Smooth muscle cell (in vitro differentiated cells): ENCODE results near the gene FADS3. TPM values are rescaled to one million over a fixed set of nuclear protein-coding genes. Genes with fewer than 3 reads are reported as not detected.

Experiments
- DNase-seq: peaks from one replicate; lab custom pipeline; 2025; ENCODE audit not compliant: unreplicated experiment; lab: John Stamatoyannopoulos, UW
- H2AFZ ChIP-seq: fragments of 200-600 bp; sonication (generic); 2 replicates; pipeline ENCODE4 v1.6.0; 2016; ENCODE audit warnings: antibody characterized with exemption, low read depth, mild to moderate bottlenecking
- H3F3A ChIP-seq: fragments of 200-600 bp; sonication (generic); 2 replicates; pipeline ENCODE4 v1.6.0; 2017; ENCODE audit warnings: antibody characterized with exemption, low read depth
- H3K27ac ChIP-seq: fragments of 200-600 bp; sonication (generic); 2 replicates; pipeline ENCODE4 v1.5.1; 2016; ENCODE audit warnings: low read depth, mild to moderate bottlenecking
- H3K27me3 ChIP-seq: fragments of 200-600 bp; sonication (generic); 2 replicates; pipeline ENCODE4 v1.6.1; 2016; ENCODE audit warnings: low read depth, mild to moderate bottlenecking
- H3K36me3 ChIP-seq: fragments of 200-600 bp; sonication (generic); 2 replicates; pipeline ENCODE4 v1.5.1; 2016; ENCODE audit warnings: low read depth
- H3K4me1 ChIP-seq: fragments of 200-600 bp; sonication (generic); 2 replicates; pipeline ENCODE4 v1.5.1; 2016; ENCODE audit warnings: low read depth
- H3K4me2 ChIP-seq: fragments of 200-600 bp; sonication (generic); 2 replicates; pipeline ENCODE4 v1.6.0; 2016; ENCODE audit warnings: mild to moderate bottlenecking
- H3K4me3 ChIP-seq: fragments of 200-600 bp; sonication (generic); 2 replicates; pipeline ENCODE4 v1.5.1; 2016; ENCODE audit warnings: mild to moderate bottlenecking
- H3K79me2 ChIP-seq: fragments of 200-600 bp; sonication (generic); 2 replicates; pipeline ENCODE4 v1.6.0; 2016; ENCODE audit warnings: low read depth, mild to moderate bottlenecking
- H3K9ac ChIP-seq: fragments of 200-600 bp; sonication (generic); 2 replicates; pipeline ENCODE4 v1.6.0; 2016; ENCODE audit warnings: low read depth
- H3K9me3 ChIP-seq: fragments of 200-600 bp; sonication (generic); replicated peaks from 2 replicates; pipeline ENCODE4 v1.5.1; 2016; ENCODE audit warnings: low read depth
- H4K20me1 ChIP-seq: fragments of 200-600 bp; sonication (generic); 2 replicates; pipeline ENCODE4 v1.6.0; 2016; ENCODE audit warnings: low read depth
- WGBS: methylation state at CpG from one replicate; pipeline ENCODE4 v1.1.7; 2016; ENCODE audit warnings: low lambda C conversion rate; 5-methylcytosine and 5-hydroxymethylcytosine counted together
- polyA plus RNA-seq: library from polyadenylated mRNA; unstranded; fragments of >200 nt; fragmentation: Nextera tagmentation; extraction: Ambion mirVana; gene quantifications from 2 replicates; pipeline ENCODE4 v1.2.1, GENCODE V29; 2016
- total RNA-seq: library from RNA; depleted of rRNA; stranded (reverse); fragments of >200 nt; gene quantifications from 2 replicates; pipeline ENCODE4 v1.2.3, GENCODE V29; 2014
- TF ChIP-seq, protein P1 (sequence below): fragments of 200-600 bp; sonication (generic); IDR thresholded peaks from 2 replicates; pipeline ENCODE4 v1.5.1; 2017; ENCODE audit warnings: borderline replicate concordance, mild to moderate bottlenecking, antibody characterized with exemption; ENCODE audit not compliant: insufficient read depth, poor library complexity, severe bottlenecking

The FADS3 gene
- total and polyA plus RNA-seq, 2 experiments from 2014 or later = 8.9 to 13.8 TPM

DNA sequence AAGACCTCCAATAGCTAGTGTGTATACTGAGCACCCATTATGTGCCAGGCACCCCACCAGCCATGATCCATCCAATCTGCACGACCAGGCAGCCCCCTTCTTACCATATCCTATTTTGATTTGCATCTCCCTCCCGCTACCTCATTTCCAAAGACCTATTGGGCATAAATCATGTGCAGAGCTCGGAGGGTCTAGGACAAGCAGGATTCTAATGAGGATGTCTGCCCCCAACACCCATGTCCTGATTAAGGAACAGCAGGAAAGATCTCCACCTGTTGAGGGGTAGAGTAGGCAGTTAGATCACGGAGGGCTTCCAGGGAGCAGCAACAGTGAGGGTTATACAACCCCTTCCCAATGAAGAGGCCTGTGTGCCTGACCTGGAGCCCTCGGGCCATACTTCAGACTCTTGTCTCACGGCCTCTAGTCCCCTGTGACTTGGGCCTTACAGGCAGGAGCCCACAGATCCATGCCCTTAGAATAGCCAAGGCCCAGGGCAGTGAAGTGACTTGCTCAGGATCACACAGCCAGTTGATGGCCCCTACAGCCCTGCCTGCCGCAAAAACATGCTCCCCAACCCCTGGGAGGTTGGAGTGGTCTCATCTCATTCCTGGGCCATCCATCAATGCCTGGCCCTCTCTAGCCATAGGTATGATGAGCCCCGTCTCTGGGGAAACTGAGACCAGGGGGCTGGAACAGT lies 22.5 kb upstream of the FADS3 start:
- 84% methylated on average over 8 of the region's 8 CpGs for WGBS
- H3K27ac ChIP-seq = no peak overlapping the region
- TF ChIP-seq, protein P1, sequence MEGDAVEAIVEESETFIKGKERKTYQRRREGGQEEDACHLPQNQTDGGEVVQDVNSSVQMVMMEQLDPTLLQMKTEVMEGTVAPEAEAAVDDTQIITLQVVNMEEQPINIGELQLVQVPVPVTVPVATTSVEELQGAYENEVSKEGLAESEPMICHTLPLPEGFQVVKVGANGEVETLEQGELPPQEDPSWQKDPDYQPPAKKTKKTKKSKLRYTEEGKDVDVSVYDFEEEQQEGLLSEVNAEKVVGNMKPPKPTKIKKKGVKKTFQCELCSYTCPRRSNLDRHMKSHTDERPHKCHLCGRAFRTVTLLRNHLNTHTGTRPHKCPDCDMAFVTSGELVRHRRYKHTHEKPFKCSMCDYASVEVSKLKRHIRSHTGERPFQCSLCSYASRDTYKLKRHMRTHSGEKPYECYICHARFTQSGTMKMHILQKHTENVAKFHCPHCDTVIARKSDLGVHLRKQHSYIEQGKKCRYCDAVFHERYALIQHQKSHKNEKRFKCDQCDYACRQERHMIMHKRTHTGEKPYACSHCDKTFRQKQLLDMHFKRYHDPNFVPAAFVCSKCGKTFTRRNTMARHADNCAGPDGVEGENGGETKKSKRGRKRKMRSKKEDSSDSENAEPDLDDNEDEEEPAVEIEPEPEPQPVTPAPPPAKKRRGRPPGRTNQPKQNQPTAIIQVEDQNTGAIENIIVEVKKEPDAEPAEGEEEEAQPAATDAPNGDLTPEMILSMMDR = no peak
- H3K9me3 ChIP-seq = no peaks in the 10 kb centered on the region
- no peaks in the 10 kb centered on the region for H3K4me1 ChIP-seq
- no peak overlapping the region for H3K4me3 ChIP-seq
- H3K4me2 ChIP-seq = no peak overlapping the region
- H4K20me1 ChIP-seq = peaks cover 5% of the 10 kb centered on the region
- DNase-seq = no peak
- no peaks in the 10 kb centered on the region for H3K36me3 ChIP-seq
- H3K9ac ChIP-seq = no peak overlapping the region
- H3K27me3 ChIP-seq = no peaks in the 10 kb centered on the region
- H3F3A ChIP-seq = no peaks in the 10 kb centered on the region
- no peak overlapping the region for H2AFZ ChIP-seq
- no peaks in the 10 kb centered on the region for H3K79me2 ChIP-seq

DNA sequence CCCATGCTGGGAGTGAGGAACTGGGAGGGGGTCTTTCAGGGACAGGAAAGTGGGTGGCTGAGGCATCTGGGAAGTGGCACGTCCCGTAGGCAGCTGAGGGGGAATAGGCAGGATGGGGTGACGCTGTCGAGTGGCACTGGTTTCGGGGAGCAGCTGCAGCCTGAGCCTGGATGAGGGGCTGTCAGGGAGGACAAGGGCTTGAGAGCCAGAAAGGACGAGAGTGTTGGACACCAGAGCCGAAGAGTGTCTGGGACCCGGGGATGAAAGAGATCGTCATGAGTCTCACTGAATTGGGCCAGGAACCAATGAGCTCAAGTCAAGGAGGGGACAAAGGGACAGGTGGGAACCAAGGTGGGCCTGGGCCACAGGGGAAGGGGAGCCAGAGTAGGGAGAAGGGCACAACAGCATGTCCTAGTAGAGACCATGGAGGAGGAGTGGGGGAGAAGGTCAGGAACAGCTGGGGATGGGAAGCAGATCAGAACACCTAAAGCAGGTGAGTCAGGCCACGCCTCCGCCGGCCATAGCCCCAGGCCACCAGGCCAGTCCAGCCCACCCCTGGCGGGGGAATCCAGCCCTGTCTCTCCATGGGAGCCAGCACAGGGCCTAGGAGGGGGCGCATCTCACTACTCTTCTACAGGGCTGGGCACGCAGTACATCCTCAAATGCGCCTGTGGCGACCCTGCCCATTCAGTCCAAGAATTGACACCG lies 21.8 kb upstream of the FADS3 start:
- H3F3A ChIP-seq = no peaks in the 10 kb centered on the region
- H3K79me2 ChIP-seq = no peaks in the 10 kb centered on the region
- no peak overlapping the region for H3K4me2 ChIP-seq
- DNase-seq = no peak
- H3K27me3 ChIP-seq = no peaks in the 10 kb centered on the region
- no peak overlapping the region for H3K4me3 ChIP-seq
- H3K4me1 ChIP-seq = no peaks in the 10 kb centered on the region
- H3K27ac ChIP-seq = no peak overlapping the region
- TF ChIP-seq, protein P1 = no peak
- 89% methylated on average over 18 of the region's 18 CpGs for WGBS
- H3K36me3 ChIP-seq = no peaks in the 10 kb centered on the region
- peaks cover 5% of the 10 kb centered on the region for H4K20me1 ChIP-seq
- H2AFZ ChIP-seq = no peak overlapping the region
- no peaks in the 10 kb centered on the region for H3K9me3 ChIP-seq
- no peak overlapping the region for H3K9ac ChIP-seq

DNA sequence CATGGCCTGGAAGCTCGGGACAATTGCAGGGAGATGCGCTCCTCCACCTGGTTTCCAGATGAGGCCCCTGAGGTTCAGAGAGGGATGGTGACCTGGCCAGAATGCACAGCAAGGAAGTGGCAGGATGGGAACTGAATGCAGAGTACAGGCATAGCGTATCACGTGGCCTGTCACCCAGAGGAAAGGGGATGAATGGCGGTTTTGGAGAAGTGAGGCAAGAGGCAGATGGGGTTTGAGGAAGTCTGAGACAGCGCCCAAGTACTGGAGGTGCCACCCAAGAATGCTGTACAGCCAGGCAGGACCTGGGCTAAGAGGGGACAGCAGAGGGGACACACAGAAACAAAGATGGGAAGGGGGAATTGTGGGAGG lies 21.2 kb upstream of the FADS3 start:
- Histone ChIP-seq H3K27ac (no peak overlapping the region), H3K9ac (no peak overlapping the region), H3K27me3 (no peaks in the 10 kb centered on the region), H3K36me3 (no peaks in the 10 kb centered on the region), H3K4me1 (no peaks in the 10 kb centered on the region), H3K4me3 (no peak overlapping the region), H2AFZ (no peak overlapping the region), H3F3A (no peaks in the 10 kb centered on the region), H4K20me1 (peaks cover 5% of the 10 kb centered on the region), H3K79me2 (no peaks in the 10 kb centered on the region), H3K4me2 (no peak overlapping the region), H3K9me3 (no peaks in the 10 kb centered on the region)
- TF ChIP-seq, protein P1 = no peak
- no peak for DNase-seq
- WGBS = 89% methylated on average over 6 of the region's 6 CpGs
